GM23338 (cell line): ENCODE data around the gene CES4A. TPM values are rescaled to one million over a fixed set of nuclear protein-coding genes. Genes with fewer than 3 reads are reported as not detected.

ENCODE experiments used
- CREB1 ChIP-seq: fragments of 250-450 bp; sonication (Bioruptor Pico); IDR thresholded peaks from 2 replicates; pipeline ENCODE4 v1.5.0; 2020; ENCODE audit warnings: low read depth, mild to moderate bottlenecking, moderate library complexity
- ETS1 ChIP-seq: IDR thresholded peaks from 2 replicates; pipeline ENCODE4 v1.6.1; 2016; ENCODE audit warnings: antibody characterized with exemption
- EZH2 ChIP-seq: fragments of 200-600 bp; sonication (generic); IDR thresholded peaks from one replicate; pipeline ENCODE4 v1.8.0; 2017; ENCODE audit warnings: antibody characterized with exemption, mild to moderate bottlenecking, low read depth; ENCODE audit not compliant: unreplicated experiment
- EZH2phosphoT487 ChIP-seq: fragments of 200-600 bp; sonication (generic); IDR thresholded peaks from one replicate; pipeline ENCODE4 v1.8.1; 2018; ENCODE audit warnings: antibody characterized with exemption; ENCODE audit not compliant: unreplicated experiment
- REST ChIP-seq: IDR thresholded peaks from one replicate; pipeline ENCODE4 v1.6.1; 2018; ENCODE audit warnings: antibody characterized with exemption; ENCODE audit not compliant: unreplicated experiment
- ZNF114 ChIP-seq: fragments of 250-450 bp; sonication (Bioruptor Pico); IDR thresholded peaks from 2 replicates; pipeline ENCODE4 v1.5.0; 2020; ENCODE audit warnings: mild to moderate bottlenecking, moderate library complexity
- ZNF462 ChIP-seq: fragments of 250-450 bp; sonication (Bioruptor Pico); IDR thresholded peaks from 2 replicates; pipeline ENCODE4 v1.5.0; 2020; ENCODE audit warnings: mild to moderate bottlenecking, moderate library complexity
- polyA plus RNA-seq: library from polyadenylated mRNA; unstranded; fragments of >200 nt; fragmentation: Nextera tagmentation; extraction: Ambion mirVana; gene quantifications from 2 replicates; pipeline ENCODE4 v1.2.1, GENCODE V29; 2016
- total RNA-seq: library from RNA; depleted of rRNA; stranded (reverse); fragments of >200 nt; shearing (Covaris generic); gene quantifications from 2 replicates; pipeline ENCODE4 v1.2.3, GENCODE V29; 2014

The CES4A gene
- total and polyA plus RNA-seq, 2 experiments from 2014 or later, result 0.10 to 0.42 TPM

- TF ChIP-seq ZNF462 (CRISPR knock-in tag) (no peak), EZH2phosphoT487 (no peak), ZNF114 (CRISPR knock-in tag) (no peak), EZH2 (no peak), ETS1 (no peak), REST (no peak), CREB1 (CRISPR knock-in tag) (no peak)
These were observed 8.6 kb downstream of the CES4A start (continued) for GRCh38 chr16:66996983-66997358.
